Upper lobe of left lung (tissue), 6 donors: ENCODE results near the gene DAGLB. TPM values are rescaled to one million over a fixed set of nuclear protein-coding genes. Genes with fewer than 3 reads are reported as not detected.

Source experiments
- ATAC-seq, 2 donors: fragments of 200-7000 bp; cut with Tn5 transposase; one replicate each; pipeline ENCODE4 v1.9.1; 2022; ENCODE audit warnings: mild to moderate bottlenecking in 2 of 2, moderate library complexity in 2 of 2; ENCODE audit not compliant: low FRiP score in 2 of 2
- DNase-seq, 2 donors: peaks; one replicate each; pipeline ENCODE4 v3.0.0-alpha.2; 2019 to 2020
- H3K27ac ChIP-seq, 4 donors: fragments of 200-600 bp; sonication (generic); one replicate each; pipeline ENCODE4 v1.5.1; 2016 to 2019
- H3K27me3 ChIP-seq, 4 donors: fragments of 200-600 bp; sonication (generic); one replicate each; pipeline ENCODE4 v1.5.1; 2017 to 2019
- H3K36me3 ChIP-seq, 4 donors: fragments of 200-600 bp; sonication (generic); one replicate each; pipeline ENCODE4 v1.5.1; 2016 to 2019
- H3K4me1 ChIP-seq, 4 donors: fragments of 200-600 bp; sonication (generic); one replicate each; pipeline ENCODE4 v1.5.1; 2018 to 2019
- H3K4me3 ChIP-seq, 4 donors: fragments of 200-600 bp; sonication (generic); one replicate each; pipeline ENCODE4 v1.5.1; 2017 to 2019; ENCODE audit warnings: mild to moderate bottlenecking in 2 of 4, moderate library complexity in 1 of 4
- H3K9me3 ChIP-seq, 4 donors: fragments of 200-600 bp; sonication (generic); one replicate each; pipeline ENCODE4 v1.5.1; 2018 to 2019
- CTCF ChIP-seq, 6 experiments: fragments of 450-650 bp in 4 of 6; fragments of 200-600 bp in 2 of 6; sonication (generic) in 2 of 6; IDR thresholded peaks; one replicate each; pipeline ENCODE4 v1.5.1; 2016 to 2019; ENCODE audit warnings: antibody characterized with exemption in 6 of 6
- EP300 ChIP-seq, 4 donors: sonication (generic); formaldehyde crosslinking; IDR thresholded peaks; one replicate each; pipeline ENCODE4 v1.5.1; 2017; ENCODE audit warnings: antibody characterized with exemption in 4 of 4, control low read depth in 2 of 4
- POLR2A ChIP-seq, 4 donors: fragments of 450-650 bp; IDR thresholded peaks; one replicate each; pipeline ENCODE4 v1.5.1; 2016 to 2017; ENCODE audit warnings: antibody characterized with exemption in 4 of 4, mild to moderate bottlenecking in 2 of 4
- POLR2AphosphoS5 ChIP-seq, 2 donors: sonication (generic); formaldehyde crosslinking; IDR thresholded peaks; one replicate each; pipeline ENCODE4 v1.5.1; 2017; ENCODE audit warnings: antibody characterized with exemption in 2 of 2
- WGBS, 2 donors: methylation state at CpG; one replicate each; pipeline ENCODE4 v1.1.5; 2017 to 2018; 5-methylcytosine and 5-hydroxymethylcytosine counted together
- total RNA-seq, 6 donors: library from RNA; depleted of rRNA in 4 of 6; stranded (reverse); fragments of >200 nt in 4 of 6; gene quantifications; one replicate each; pipeline versions ENCODE4 v1.1.0 to v1.2.1, GENCODE V29; 2016 to 2021
- donor health status: DM: no; HTN: no; CAD: no; lungs with moderate emphysema.
- donor health status: DM: no; HTN: yes; CAD: no; lungs with severe emphysema.

DAGLB gene
- total RNA-seq, 6 donors from 2014 or later, result 26.6 to 53.8 (median 36.7) TPM

- Histone ChIP-seq H3K27ac (peak overlapping the region in 1 of 4 donors; percentile 30), H3K27me3 (no peaks in the 10 kb centered on the region), H3K4me3 (no peak overlapping the region), H3K36me3 (peaks cover 0 to 33% (median 27%) of the 10 kb centered on the region in 4 donors), H3K4me1 (peaks cover 33 to 62% (median 42%) of the 10 kb centered on the region in 4 donors), H3K9me3 (no peaks in the 10 kb centered on the region)
- no peak for ATAC-seq
- TF ChIP-seq POLR2A (IDR thresholded peaks at IDR 0.05), result no peak
- no peak for TF ChIP-seq EP300 (IDR thresholded peaks at IDR 0.05)
- TF ChIP-seq CTCF (IDR thresholded peaks at IDR 0.05), result no peak
- no peak for TF ChIP-seq POLR2AphosphoS5 (IDR thresholded peaks at IDR 0.05)
- WGBS, 2 donors, result 92 to 96% methylated on average over 5 of the region's 5 CpGs
- no peak for DNase-seq
Measured at GRCh38 chr7:6443372-6443941, 4.3 kb downstream of the DAGLB start.

DNA sequence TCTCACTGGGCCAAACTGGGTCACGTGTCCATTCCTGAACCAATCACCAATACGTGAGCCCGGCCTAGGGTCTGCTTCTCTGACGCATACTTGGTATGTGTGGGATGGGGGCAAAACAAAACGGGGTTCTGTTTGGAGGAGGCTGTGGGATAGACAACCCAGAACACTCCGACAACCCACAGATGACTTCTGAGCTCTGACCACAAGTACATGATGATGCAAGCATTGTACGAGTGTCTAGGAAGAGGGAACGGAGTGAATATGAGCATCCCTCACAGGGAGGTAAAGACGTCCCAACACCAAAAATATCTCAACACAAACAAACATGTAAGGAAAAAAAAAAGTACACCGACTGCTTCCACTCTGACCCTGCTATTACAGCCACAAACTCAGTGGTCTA lies 5.6 kb downstream of the DAGLB start:
- no peak for DNase-seq
- Histone ChIP-seq H3K4me3 (no peak overlapping the region), H3K36me3 (peaks cover 0 to 33% (median 27%) of the 10 kb centered on the region in 4 donors), H3K27ac (peak overlapping the region in 1 of 4 donors; percentile 49), H3K9me3 (no peaks in the 10 kb centered on the region), H3K4me1 (peaks cover 39 to 72% (median 54%) of the 10 kb centered on the region in 4 donors), H3K27me3 (no peaks in the 10 kb centered on the region)
- ATAC-seq, result no peak
- WGBS, 2 donors, result 70 to 72% methylated on average over 8 to 10 of the region's 10 CpGs
- TF ChIP-seq POLR2AphosphoS5 (IDR thresholded peaks at IDR 0.05) (no peak), POLR2A (IDR thresholded peaks at IDR 0.05) (no peak), CTCF (IDR thresholded peaks at IDR 0.05) (no peak), EP300 (IDR thresholded peaks at IDR 0.05) (no peak)

GRCh38 chr7:6440381-6440780 lies 7.4 kb downstream of the DAGLB start:
- no peak overlapping the region for H3K27ac ChIP-seq
- H3K4me1 ChIP-seq, result peaks cover 37 to 77% (median 57%) of the 10 kb centered on the region in 4 donors
- WGBS, 2 donors, result 96 to 98% methylated on average over 5 of the region's 5 CpGs
- DNase-seq (no peak), ATAC-seq (no peak)
- no peaks in the 10 kb centered on the region for H3K27me3 ChIP-seq
- no peak overlapping the region for H3K4me3 ChIP-seq
- peaks cover 0 to 26% (median 23%) of the 10 kb centered on the region in 4 donors for H3K36me3 ChIP-seq
- no peaks in the 10 kb centered on the region for H3K9me3 ChIP-seq
- no peak for TF ChIP-seq POLR2AphosphoS5 (IDR thresholded peaks at IDR 0.05)
- no peak for TF ChIP-seq EP300 (IDR thresholded peaks at IDR 0.05)
- TF ChIP-seq CTCF (IDR thresholded peaks at IDR 0.05), result no peak
- TF ChIP-seq POLR2A (IDR thresholded peaks at IDR 0.05), result no peak

GRCh38 chr7:6438427-6438826 lies 9.3 kb downstream of the DAGLB start:
- Histone ChIP-seq H3K4me3 (no peak overlapping the region), H3K36me3 (peaks cover 0 to 24% (median 11%) of the 10 kb centered on the region in 4 donors), H3K4me1 (peaks cover 33 to 74% (median 55%) of the 10 kb centered on the region in 4 donors), H3K27ac (peak overlapping the region in 2 of 4 donors; percentile 28 to 55), H3K9me3 (no peaks in the 10 kb centered on the region), H3K27me3 (no peaks in the 10 kb centered on the region)
- ATAC-seq (no peak), DNase-seq (no peak)
- TF ChIP-seq POLR2AphosphoS5 (IDR thresholded peaks at IDR 0.05) (no peak), CTCF (IDR thresholded peaks at IDR 0.05) (no peak), POLR2A (IDR thresholded peaks at IDR 0.05) (no peak), EP300 (IDR thresholded peaks at IDR 0.05) (no peak)
- 68 to 73% methylated on average over 2 of the region's 2 CpGs for WGBS, 2 donors

- peak overlapping the region in 3 of 4 donors; percentile 6 to 82 (median 80) for H3K27ac ChIP-seq
- H3K36me3 ChIP-seq, result peaks cover 0 to 25% (median 8%) of the 10 kb centered on the region in 4 donors
- H3K27me3 ChIP-seq, result no peaks in the 10 kb centered on the region
- DNase-seq, result no peak
- WGBS, 2 donors, result 83 to 89% methylated on average over 6 of the region's 6 CpGs
- H3K9me3 ChIP-seq, result no peaks in the 10 kb centered on the region
- H3K4me1 ChIP-seq, result peaks cover 33 to 65% (median 52%) of the 10 kb centered on the region in 4 donors
- no peak for ATAC-seq
- TF ChIP-seq POLR2A (IDR thresholded peaks at IDR 0.05) (no peak), POLR2AphosphoS5 (IDR thresholded peaks at IDR 0.05) (no peak), EP300 (IDR thresholded peaks at IDR 0.05) (no peak), CTCF (IDR thresholded peaks at IDR 0.05) (no peak)
- H3K4me3 ChIP-seq, result no peak overlapping the region
Measured at GRCh38 chr7:6437251-6437650, 10.5 kb downstream of the DAGLB start.
